ENCODE data around the gene FAM167B.
A peak's percentile ranks its signal among the peaks of the same experiment; 100 is the strongest.
"Not testable (repeated sequence)": the region's sequence is repeated elsewhere in the genome, so short reads cannot be mapped to it uniquely, and the experiment has no call there.

FAM167B gene

DNA sequence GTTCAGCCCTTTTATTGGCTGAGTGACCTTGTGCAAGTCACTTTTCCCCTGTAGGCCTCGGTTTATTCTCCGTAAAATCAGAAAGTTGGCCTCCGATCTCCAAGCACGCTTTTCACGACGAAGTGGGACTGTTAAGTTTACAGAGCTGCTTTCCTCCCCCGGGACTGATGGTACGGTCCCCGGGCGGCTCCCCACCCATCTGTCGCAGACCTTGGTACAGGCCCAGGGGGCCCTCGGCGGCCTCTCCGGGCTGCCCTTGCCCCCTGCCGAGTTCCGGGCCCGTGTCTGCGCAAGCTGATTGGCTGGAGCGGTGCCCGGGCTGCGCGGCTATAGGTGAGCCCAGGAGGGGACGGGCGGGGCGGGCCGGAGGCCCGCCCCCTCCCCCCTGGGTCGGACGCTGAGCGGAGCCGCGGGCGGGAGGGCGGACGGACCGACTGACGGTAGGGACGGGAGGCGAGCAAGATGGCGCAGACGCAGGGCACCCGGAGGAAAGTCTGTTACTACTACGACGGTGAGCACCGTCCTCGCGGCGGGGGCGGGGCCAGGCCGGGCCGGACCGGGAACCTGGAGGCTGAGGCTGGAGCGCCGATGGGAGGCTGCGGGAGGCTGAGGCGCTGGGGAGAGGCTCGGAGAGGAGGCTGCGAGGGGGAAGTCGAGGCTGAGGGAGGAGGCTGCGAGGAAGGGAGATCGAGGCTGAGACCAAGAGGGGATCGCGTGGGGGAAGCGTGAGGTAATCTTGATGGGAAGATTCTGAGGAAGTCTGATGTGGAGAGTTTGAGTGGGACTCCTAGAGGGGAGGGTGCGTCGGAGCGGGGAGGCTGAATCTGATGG is 44.9 kb downstream of the FAM167B start, which contains the start of gene HDAC1:
HDAC1 (plus strand) TSS at position 376 of the 831 bp plus-strand sequence; CDS start at position 463, 87 bp downstream.
- peak; percentile 91 for DNase-seq (ENCODE audit: low read depth)
- peak within 1 kb of the TSS; percentile 92 for H3K4me3 ChIP-seq (ENCODE audit: low read depth, low read length)
- TF ChIP-seq, protein P1, sequence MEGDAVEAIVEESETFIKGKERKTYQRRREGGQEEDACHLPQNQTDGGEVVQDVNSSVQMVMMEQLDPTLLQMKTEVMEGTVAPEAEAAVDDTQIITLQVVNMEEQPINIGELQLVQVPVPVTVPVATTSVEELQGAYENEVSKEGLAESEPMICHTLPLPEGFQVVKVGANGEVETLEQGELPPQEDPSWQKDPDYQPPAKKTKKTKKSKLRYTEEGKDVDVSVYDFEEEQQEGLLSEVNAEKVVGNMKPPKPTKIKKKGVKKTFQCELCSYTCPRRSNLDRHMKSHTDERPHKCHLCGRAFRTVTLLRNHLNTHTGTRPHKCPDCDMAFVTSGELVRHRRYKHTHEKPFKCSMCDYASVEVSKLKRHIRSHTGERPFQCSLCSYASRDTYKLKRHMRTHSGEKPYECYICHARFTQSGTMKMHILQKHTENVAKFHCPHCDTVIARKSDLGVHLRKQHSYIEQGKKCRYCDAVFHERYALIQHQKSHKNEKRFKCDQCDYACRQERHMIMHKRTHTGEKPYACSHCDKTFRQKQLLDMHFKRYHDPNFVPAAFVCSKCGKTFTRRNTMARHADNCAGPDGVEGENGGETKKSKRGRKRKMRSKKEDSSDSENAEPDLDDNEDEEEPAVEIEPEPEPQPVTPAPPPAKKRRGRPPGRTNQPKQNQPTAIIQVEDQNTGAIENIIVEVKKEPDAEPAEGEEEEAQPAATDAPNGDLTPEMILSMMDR (IDR thresholded peaks at IDR 0.05; ENCODE audit: control insufficient read depth, extremely low read depth, insufficient read depth), result no peak

DNA sequence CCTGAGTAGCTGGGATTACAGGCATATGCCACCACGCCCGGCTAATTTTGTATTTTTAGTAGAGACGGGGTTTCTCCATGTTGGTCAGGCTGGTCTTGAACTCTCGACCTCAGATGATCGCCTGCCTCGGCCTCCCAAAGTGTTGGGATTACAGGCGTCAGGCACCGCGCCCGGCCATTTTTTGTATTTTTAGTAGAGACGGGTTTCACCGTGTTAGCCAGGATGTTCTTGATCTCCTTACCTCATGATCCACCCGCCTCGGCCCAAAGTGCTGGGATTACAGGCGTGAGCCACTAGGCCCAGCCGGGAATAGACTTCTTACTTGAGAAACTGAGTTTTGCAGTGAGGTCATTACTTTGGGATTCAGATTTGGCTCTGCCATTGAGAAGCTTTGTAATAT is 51.2 kb downstream of the FAM167B start:
- not testable (repeated sequence) for H3K4me3 ChIP-seq (ENCODE audit: low read depth, low read length); DNase-seq (ENCODE audit: low read depth)
